Gastroesophageal sphincter (tissue), 4 donors: ENCODE results near the gene EFNA1. TPM values are rescaled to one million over a fixed set of nuclear protein-coding genes. Genes with fewer than 3 reads are reported as not detected.
A peak's percentile ranks its signal among the peaks of the same experiment; 100 is the strongest.

ENCODE experiments used
- ATAC-seq: fragments of 150-250 bp; one replicate; pipeline ENCODE4 v1.9.1; 2016; ENCODE audit warnings: mild to moderate bottlenecking, moderate library complexity
- H3K27ac ChIP-seq, 4 donors: fragments of 200-600 bp; sonication (generic) in 3 of 4; 1 replicate in 3 of 4; 2 replicates in 1 of 4; pipeline ENCODE4 v1.5.1; 2016 to 2019
- H3K27me3 ChIP-seq: fragments of 200-600 bp; sonication (generic); one replicate; pipeline ENCODE4 v1.5.1; 2019
- H3K36me3 ChIP-seq, 2 donors: fragments of 200-600 bp; sonication (generic); one replicate each; pipeline ENCODE4 v1.5.1; 2019; ENCODE audit warnings: control low read depth in 1 of 2
- H3K4me1 ChIP-seq, 3 donors: fragments of 200-600 bp; sonication (generic); 1 replicate in 2 of 3; 2 replicates in 1 of 3; pipeline ENCODE4 v1.5.1; 2016 to 2019; ENCODE audit warnings: control low read depth in 2 of 3
- H3K4me3 ChIP-seq, 2 donors: fragments of 200-600 bp; sonication (generic); one replicate each; pipeline ENCODE4 v1.5.1; 2019; ENCODE audit warnings: mild to moderate bottlenecking in 1 of 2, moderate library complexity in 1 of 2
- H3K9me3 ChIP-seq, 3 donors: fragments of 200-600 bp; sonication (generic); one replicate each; pipeline ENCODE4 v1.5.1; 2017 to 2019; ENCODE audit warnings: control low read depth in 2 of 3
- EP300 ChIP-seq: sonication (generic); formaldehyde crosslinking; IDR thresholded peaks from one replicate; pipeline ENCODE4 v1.6.1; 2017; ENCODE audit warnings: antibody characterized with exemption, mild to moderate bottlenecking
- POLR2A ChIP-seq, 2 donors: fragments of 450-650 bp; IDR thresholded peaks; one replicate each; pipeline ENCODE4 v1.6.1; 2017; ENCODE audit warnings: antibody characterized with exemption in 2 of 2, mild to moderate bottlenecking in 2 of 2, moderate library complexity in 1 of 2
- POLR2AphosphoS5 ChIP-seq: sonication (generic); formaldehyde crosslinking; IDR thresholded peaks from one replicate; pipeline ENCODE4 v1.6.1; 2017; ENCODE audit warnings: antibody characterized with exemption
- WGBS, 2 donors: methylation state at CpG; one replicate each; pipeline ENCODE4 v1.1.5; 2018; ENCODE audit warnings: low coverage in 1 of 2; 5-methylcytosine and 5-hydroxymethylcytosine counted together
- total RNA-seq, 4 donors: library from RNA; depleted of rRNA; stranded (reverse); fragments of >200 nt; gene quantifications; one replicate each; pipeline ENCODE4 v1.1.0, GENCODE V29; 2016
- TF ChIP-seq, protein P1 (sequence below), 4 experiments: fragments of 200-600 bp in 2 of 4; fragments of 450-650 bp in 2 of 4; sonication (generic) in 1 of 4; IDR thresholded peaks; one replicate each; pipeline ENCODE4 v1.5.1; 2017 to 2019; ENCODE audit warnings: antibody characterized with exemption in 4 of 4, mild to moderate bottlenecking in 2 of 4, moderate library complexity in 2 of 4

The EFNA1 gene
- total RNA-seq, 4 donors from 2014 or later, result 13.1 to 25.8 (median 16.1) TPM

DNA sequence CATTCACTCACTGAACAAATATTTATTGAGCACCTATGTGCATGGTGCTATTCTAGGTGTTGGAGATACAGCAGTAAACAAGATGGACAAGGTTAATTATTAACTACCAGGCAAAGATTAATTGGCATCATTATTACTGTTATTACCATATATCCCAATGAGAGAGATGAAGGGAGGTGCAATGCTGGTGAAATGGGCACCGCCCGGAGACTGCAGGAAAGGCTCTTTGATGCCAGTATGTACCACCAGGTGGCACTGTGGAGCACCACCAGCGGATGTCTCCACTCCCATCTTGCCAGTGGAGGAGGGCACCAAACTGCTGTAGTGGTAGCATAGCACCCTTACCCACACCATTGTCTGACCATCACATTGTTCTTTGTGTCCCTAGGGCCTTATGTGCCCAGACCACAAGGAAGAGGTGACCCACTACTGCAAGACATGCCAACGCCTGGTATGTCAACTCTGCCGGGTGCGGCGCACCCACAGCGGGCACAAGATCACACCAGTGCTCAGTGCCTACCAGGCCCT, 48.9 kb downstream of the EFNA1 start:
- Histone ChIP-seq H3K27me3 (peaks cover 28% of the 10 kb centered on the region), H3K27ac (no peak overlapping the region), H3K9me3 (no peaks in the 10 kb centered on the region), H3K36me3 (peaks cover 0 to 7% of the 10 kb centered on the region in 2 donors), H3K4me1 (peaks cover 0 to 41% (median 24%) of the 10 kb centered on the region in 3 donors), H3K4me3 (no peak overlapping the region)
- peak; percentile 65 for ATAC-seq
- 47 to 90% methylated on average over 2 to 6 of the region's 8 CpGs for WGBS, 2 donors
- TF ChIP-seq POLR2A (IDR thresholded peaks at IDR 0.05) (no peak), POLR2AphosphoS5 (no peak)
- TF ChIP-seq, protein P1, sequence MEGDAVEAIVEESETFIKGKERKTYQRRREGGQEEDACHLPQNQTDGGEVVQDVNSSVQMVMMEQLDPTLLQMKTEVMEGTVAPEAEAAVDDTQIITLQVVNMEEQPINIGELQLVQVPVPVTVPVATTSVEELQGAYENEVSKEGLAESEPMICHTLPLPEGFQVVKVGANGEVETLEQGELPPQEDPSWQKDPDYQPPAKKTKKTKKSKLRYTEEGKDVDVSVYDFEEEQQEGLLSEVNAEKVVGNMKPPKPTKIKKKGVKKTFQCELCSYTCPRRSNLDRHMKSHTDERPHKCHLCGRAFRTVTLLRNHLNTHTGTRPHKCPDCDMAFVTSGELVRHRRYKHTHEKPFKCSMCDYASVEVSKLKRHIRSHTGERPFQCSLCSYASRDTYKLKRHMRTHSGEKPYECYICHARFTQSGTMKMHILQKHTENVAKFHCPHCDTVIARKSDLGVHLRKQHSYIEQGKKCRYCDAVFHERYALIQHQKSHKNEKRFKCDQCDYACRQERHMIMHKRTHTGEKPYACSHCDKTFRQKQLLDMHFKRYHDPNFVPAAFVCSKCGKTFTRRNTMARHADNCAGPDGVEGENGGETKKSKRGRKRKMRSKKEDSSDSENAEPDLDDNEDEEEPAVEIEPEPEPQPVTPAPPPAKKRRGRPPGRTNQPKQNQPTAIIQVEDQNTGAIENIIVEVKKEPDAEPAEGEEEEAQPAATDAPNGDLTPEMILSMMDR (IDR thresholded peaks at IDR 0.05), result peak in 3 of 4 experiments; percentile 90 to 95 (median 91)

DNA sequence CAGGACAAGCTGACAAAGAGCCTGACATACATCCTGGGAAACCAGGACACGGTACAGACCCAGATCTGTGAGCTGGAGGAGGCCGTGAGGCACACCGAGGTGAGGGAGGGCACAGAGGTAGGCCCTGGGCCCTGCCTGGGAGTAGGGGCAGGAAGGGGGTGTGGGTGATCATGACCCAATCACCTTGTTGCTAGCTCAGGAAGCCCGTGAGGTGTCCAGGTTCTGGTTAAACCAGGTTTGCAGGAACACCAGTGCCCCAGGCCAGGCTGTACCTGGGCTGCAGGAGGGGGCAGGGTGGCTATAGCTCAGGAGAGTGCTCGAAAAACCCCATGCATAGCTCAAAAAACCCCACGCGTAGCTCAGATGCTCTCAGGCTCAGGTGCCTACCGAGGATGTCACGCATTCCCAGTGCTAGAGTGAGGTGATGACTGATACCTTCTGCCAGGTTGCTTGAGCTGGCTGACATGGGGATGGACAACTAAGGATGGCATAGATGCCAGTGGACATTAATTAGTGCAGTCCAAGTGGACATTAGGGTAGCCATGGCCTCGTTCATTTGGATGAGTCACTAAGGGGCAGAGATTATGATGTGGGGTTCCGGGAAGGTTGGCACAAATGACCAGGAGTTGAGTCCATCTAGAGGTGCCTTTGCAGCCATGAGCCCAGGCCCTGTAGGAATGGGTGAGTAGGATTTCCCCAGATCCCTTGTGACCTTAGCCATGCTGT, 49.7 kb downstream of the EFNA1 start:
- Histone ChIP-seq H3K4me3 (no peak overlapping the region), H3K9me3 (no peaks in the 10 kb centered on the region), H3K4me1 (peaks cover 0 to 33% (median 18%) of the 10 kb centered on the region in 3 donors), H3K27me3 (peaks cover 28% of the 10 kb centered on the region), H3K36me3 (peaks cover 0 to 7% of the 10 kb centered on the region in 2 donors), H3K27ac (no peak overlapping the region)
- no peak for ATAC-seq
- WGBS, 2 donors, result 63 to 97% methylated on average over 6 of the region's 11 CpGs
- TF ChIP-seq POLR2A (IDR thresholded peaks at IDR 0.05) (no peak), EP300 (no peak), POLR2AphosphoS5 (no peak)
- TF ChIP-seq, protein P1 (IDR thresholded peaks at IDR 0.05), result no peak

GRCh38 chr1:155177918-155178281, 50.2 kb downstream of the EFNA1 start:
- TF ChIP-seq, protein P1 (IDR thresholded peaks at IDR 0.05), result no peak
- TF ChIP-seq POLR2AphosphoS5, result no peak
- TF ChIP-seq POLR2A (IDR thresholded peaks at IDR 0.05), result no peak
- no peak for TF ChIP-seq EP300
- no peak overlapping the region for H3K27ac ChIP-seq

DNA sequence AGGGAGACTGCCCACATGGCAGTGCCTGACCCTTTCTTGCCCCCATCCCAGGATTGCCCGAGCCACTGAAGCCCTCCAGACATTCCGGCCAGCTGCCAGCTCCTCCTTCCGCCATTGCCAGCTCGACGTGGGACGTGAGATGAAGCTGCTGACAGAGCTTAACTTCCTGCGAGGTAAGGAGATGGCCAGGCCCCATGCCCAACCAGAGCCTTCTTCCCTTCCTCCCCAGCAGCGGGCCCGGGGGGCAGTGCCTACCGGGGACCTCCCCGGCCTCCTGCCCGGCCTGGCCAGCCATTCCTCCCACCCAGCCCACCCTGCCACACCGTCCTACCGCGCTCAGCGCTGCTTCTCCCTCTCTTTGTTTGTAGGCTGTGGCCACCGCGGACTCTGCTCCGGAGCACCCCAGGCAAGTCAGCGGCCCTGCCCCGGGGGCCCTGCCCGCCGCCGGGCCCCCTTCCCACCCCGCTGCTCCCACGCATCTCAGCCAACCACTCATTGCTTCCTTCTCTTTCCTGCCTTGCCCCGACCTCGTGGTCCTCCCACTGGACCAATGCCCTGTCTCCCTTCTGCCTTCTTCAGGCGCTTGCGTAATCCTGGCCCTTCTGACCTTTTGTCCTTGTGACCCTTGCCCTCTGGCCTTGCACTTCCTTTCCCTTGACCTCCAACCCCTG, 50.9 kb downstream of the EFNA1 start:
- H3K4me1 ChIP-seq, result peaks cover 0 to 26% (median 13%) of the 10 kb centered on the region in 3 donors
- no peak for TF ChIP-seq EP300
- TF ChIP-seq, protein P1 (IDR thresholded peaks at IDR 0.05), result no peak
- peaks cover 25% of the 10 kb centered on the region for H3K27me3 ChIP-seq
- no peak overlapping the region for H3K4me3 ChIP-seq
- 79% methylated on average over 6 of the region's 30 CpGs; no CpG with 5 or more reads in 1 of the 2 donors for WGBS, 2 donors
- peaks cover 0 to 7% of the 10 kb centered on the region in 2 donors for H3K36me3 ChIP-seq
- no peak overlapping the region for H3K27ac ChIP-seq
- ATAC-seq, result no peak
- no peaks in the 10 kb centered on the region for H3K9me3 ChIP-seq

More at GRCh38 chr1:155177918-155178281, 50.2 kb downstream of the EFNA1 start:
- peaks cover 28% of the 10 kb centered on the region for H3K27me3 ChIP-seq
- H3K4me1 ChIP-seq, result peaks cover 0 to 30% (median 17%) of the 10 kb centered on the region in 3 donors
- H3K4me3 ChIP-seq, result no peak overlapping the region
- WGBS, 2 donors, result no CpG with 5 or more reads among the region's 9 CpGs
- peaks cover 0 to 7% of the 10 kb centered on the region in 2 donors for H3K36me3 ChIP-seq
- ATAC-seq, result no peak
- no peaks in the 10 kb centered on the region for H3K9me3 ChIP-seq
